ENCODE data around the gene KAT2B. TPM values are rescaled to one million over a fixed set of nuclear protein-coding genes. Genes with fewer than 3 reads are reported as not detected.

KAT2B gene
- total RNA-seq, 3 donors from 2014 or later = 27.2 to 49.1 (median 27.5) TPM

GRCh38 chr3:20128358-20128757 is 88.1 kb downstream of the KAT2B start:
- Histone ChIP-seq H3K9me3 (no peaks in the 10 kb centered on the region), H3K36me3 (ENCODE audit: low read depth) (no peaks in the 10 kb centered on the region), H3K4me3 (no peak overlapping the region), H3K4me1 (ENCODE audit: low read depth) (no peaks in the 10 kb centered on the region)
- intact Hi-C loops (cut with DNase I, micrococcal nuclease) = no loop called here
- ATAC-seq = no peak
- TF ChIP-seq, protein P1, sequence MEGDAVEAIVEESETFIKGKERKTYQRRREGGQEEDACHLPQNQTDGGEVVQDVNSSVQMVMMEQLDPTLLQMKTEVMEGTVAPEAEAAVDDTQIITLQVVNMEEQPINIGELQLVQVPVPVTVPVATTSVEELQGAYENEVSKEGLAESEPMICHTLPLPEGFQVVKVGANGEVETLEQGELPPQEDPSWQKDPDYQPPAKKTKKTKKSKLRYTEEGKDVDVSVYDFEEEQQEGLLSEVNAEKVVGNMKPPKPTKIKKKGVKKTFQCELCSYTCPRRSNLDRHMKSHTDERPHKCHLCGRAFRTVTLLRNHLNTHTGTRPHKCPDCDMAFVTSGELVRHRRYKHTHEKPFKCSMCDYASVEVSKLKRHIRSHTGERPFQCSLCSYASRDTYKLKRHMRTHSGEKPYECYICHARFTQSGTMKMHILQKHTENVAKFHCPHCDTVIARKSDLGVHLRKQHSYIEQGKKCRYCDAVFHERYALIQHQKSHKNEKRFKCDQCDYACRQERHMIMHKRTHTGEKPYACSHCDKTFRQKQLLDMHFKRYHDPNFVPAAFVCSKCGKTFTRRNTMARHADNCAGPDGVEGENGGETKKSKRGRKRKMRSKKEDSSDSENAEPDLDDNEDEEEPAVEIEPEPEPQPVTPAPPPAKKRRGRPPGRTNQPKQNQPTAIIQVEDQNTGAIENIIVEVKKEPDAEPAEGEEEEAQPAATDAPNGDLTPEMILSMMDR (IDR thresholded peaks at IDR 0.05) = no peak
- no peak for DNase-seq

- no peak for DNase-seq
- ATAC-seq = no peak
- no peak overlapping the region for H3K4me3 ChIP-seq
- H3K36me3 ChIP-seq (ENCODE audit: low read depth) = no peaks in the 10 kb centered on the region
- no peaks in the 10 kb centered on the region for H3K9me3 ChIP-seq
- intact Hi-C loops (cut with DNase I, micrococcal nuclease) = no loop called here
- no peaks in the 10 kb centered on the region for H3K4me1 ChIP-seq (ENCODE audit: low read depth)
- TF ChIP-seq, protein P1 (IDR thresholded peaks at IDR 0.05) = no peak
Observed at GRCh38 chr3:20130106-20130505, 89.9 kb downstream of the KAT2B start.

DNA sequence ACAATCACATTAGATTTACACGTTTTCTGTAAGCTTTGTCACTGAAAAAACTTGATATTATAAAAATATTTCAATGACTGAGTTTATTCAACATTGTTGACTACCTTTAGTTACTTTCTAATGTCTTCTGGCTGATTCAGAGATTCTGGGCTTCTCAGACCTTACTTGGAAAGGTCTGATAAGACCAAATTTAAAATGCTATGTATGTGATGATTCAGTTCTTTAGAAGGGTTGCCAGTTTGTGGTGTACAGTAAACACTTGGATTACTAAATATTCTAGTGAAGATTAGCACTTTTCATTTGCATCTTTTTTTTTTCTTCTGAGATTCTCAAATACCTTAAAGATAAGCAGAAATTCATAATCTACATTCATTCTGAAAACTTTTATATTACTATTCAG is 96.0 kb downstream of the KAT2B start:
- TF ChIP-seq, protein P1 (IDR thresholded peaks at IDR 0.05) = no peak
- DNase-seq = no peak
- ATAC-seq = no peak
- Histone ChIP-seq H3K4me3 (no peak overlapping the region), H3K9me3 (no peaks in the 10 kb centered on the region), H3K36me3 (ENCODE audit: low read depth) (no peaks in the 10 kb centered on the region), H3K4me1 (ENCODE audit: low read depth) (no peaks in the 10 kb centered on the region)
- intact Hi-C loops (cut with DNase I, micrococcal nuclease) = no loop called here

DNA sequence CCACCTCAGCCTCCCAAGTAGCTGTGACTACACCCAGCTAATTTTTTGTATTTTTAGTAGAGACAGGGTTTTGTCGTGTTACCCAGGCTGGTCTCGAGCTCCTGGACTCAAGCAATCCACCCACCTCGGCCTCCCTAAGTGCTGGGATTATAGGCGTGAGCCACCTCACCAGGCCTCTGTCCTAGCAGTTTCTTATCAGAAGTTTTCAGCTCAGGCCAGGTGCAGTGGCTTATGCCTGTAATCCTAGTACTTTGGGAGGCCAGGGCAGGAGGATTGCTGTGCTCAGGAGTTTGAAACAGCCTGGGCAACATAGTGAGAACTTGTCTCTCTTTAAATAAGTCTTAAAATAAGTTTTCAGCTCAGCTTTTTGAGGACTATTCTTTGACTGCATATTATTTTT is 97.4 kb downstream of the KAT2B start:
- TF ChIP-seq, protein P1 (IDR thresholded peaks at IDR 0.05) = no peak
- Histone ChIP-seq H3K9me3 (no peaks in the 10 kb centered on the region), H3K4me3 (no peak overlapping the region), H3K36me3 (ENCODE audit: low read depth) (no peaks in the 10 kb centered on the region), H3K4me1 (ENCODE audit: low read depth) (no peaks in the 10 kb centered on the region)
- DNase-seq = no peak
- intact Hi-C loops (cut with DNase I, micrococcal nuclease) = no loop called here
- ATAC-seq = no peak

DNA sequence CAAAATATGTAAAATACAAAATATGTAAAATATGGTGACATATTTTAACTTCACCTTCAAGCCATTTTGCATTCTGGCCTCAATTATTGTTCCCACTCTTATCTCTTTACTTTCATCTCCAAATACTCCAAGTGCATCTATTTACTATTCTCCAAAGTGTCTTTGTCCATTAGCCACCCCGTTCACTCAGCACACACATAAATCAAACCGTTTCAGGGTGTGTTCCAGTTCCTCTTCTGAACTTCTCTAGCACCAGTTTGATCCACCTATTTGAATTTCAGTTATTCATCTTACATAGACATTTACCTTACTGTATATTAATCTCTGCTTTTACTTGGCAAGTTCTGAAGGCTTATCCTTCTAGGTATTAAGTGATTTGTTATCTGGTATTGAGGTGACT is 100.6 kb downstream of the KAT2B start:
- intact Hi-C loops (cut with DNase I, micrococcal nuclease) = no loop called here
- Histone ChIP-seq H3K9me3 (no peaks in the 10 kb centered on the region), H3K4me3 (no peak overlapping the region), H3K4me1 (ENCODE audit: low read depth) (no peaks in the 10 kb centered on the region), H3K36me3 (ENCODE audit: low read depth) (no peaks in the 10 kb centered on the region)
- DNase-seq (no peak), ATAC-seq (no peak)
- TF ChIP-seq, protein P1 (IDR thresholded peaks at IDR 0.05) = no peak

GRCh38 chr3:20141316-20141715 is 101.1 kb downstream of the KAT2B start:
- H3K36me3 ChIP-seq (ENCODE audit: low read depth) = no peaks in the 10 kb centered on the region
- no peak for ATAC-seq
- H3K4me1 ChIP-seq (ENCODE audit: low read depth) = no peaks in the 10 kb centered on the region
- TF ChIP-seq, protein P1 (IDR thresholded peaks at IDR 0.05) = no peak
- H3K4me3 ChIP-seq = no peak overlapping the region
- intact Hi-C loops (cut with DNase I, micrococcal nuclease) = no loop called here
- H3K9me3 ChIP-seq = no peaks in the 10 kb centered on the region
- DNase-seq = no peak

Measured in mucosa of descending colon (tissue), 3 donors.